ENCODE results near the gene DIS3L. TPM values are rescaled to one million over a fixed set of nuclear protein-coding genes. Genes with fewer than 3 reads are reported as not detected.
"Not testable (repeated sequence)": the region's sequence is repeated elsewhere in the genome, so short reads cannot be mapped to it uniquely, and the experiment has no call there.

The DIS3L gene
- total RNA-seq (2014; rRNA removed; shearing (Covaris generic); ENCODE audit: low replicate concordance): 23.4 and 35.9 TPM in 2 replicates

- Histone ChIP-seq H3K9me3 (no peaks in the 10 kb centered on the region), H3K27me3 (no peaks in the 10 kb centered on the region), H3K36me3 (peaks cover 11% of the 10 kb centered on the region), H3K4me3 (peak within 1 kb of the TSS; percentile 62)
- DNase-seq: peak; percentile 71
These were observed at the start of gene DIS3L for GRCh38 chr15:66293419-66294156. TSS of gene DIS3L (plus strand) at chr15:66293568. CDS start at chr15:66293597, 29 bp downstream.

GRCh38 chr15:66245832-66246231, 47.5 kb upstream of the DIS3L start:
- not testable (repeated sequence) for H3K4me3 ChIP-seq, DNase-seq, H3K36me3 ChIP-seq, H3K27me3 ChIP-seq, H3K9me3 ChIP-seq

DNA sequence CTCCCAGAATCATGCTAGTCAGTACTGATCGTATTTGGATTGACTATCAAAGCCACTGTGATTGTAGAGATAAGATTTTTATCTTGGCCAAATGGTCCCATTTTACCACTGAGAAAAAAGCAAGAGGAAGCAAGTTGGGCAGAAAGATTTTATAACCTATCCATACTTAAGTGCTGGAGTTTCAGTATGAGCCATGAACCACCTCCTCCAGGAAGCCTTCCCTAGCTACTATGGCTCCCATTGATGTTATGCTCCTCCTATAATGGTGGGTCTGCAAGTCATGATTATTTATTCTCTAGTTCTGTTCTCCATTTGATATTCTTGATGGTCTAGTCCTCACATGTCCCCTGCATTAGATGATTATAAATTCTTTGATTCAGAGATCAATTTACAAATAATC, 46.4 kb upstream of the DIS3L start:
- DNase-seq: no peak
- no peaks in the 10 kb centered on the region for H3K36me3 ChIP-seq
- no peak overlapping the region for H3K4me3 ChIP-seq
- H3K27me3 ChIP-seq: no peaks in the 10 kb centered on the region
- no peaks in the 10 kb centered on the region for H3K9me3 ChIP-seq

GRCh38 chr15:66249605-66250174, 43.7 kb upstream of the DIS3L start:
- no peaks in the 10 kb centered on the region for H3K36me3 ChIP-seq
- DNase-seq: no peak
- peaks cover 8% of the 10 kb centered on the region for H3K27me3 ChIP-seq
- no peak overlapping the region for H3K4me3 ChIP-seq
- no peaks in the 10 kb centered on the region for H3K9me3 ChIP-seq

DNA sequence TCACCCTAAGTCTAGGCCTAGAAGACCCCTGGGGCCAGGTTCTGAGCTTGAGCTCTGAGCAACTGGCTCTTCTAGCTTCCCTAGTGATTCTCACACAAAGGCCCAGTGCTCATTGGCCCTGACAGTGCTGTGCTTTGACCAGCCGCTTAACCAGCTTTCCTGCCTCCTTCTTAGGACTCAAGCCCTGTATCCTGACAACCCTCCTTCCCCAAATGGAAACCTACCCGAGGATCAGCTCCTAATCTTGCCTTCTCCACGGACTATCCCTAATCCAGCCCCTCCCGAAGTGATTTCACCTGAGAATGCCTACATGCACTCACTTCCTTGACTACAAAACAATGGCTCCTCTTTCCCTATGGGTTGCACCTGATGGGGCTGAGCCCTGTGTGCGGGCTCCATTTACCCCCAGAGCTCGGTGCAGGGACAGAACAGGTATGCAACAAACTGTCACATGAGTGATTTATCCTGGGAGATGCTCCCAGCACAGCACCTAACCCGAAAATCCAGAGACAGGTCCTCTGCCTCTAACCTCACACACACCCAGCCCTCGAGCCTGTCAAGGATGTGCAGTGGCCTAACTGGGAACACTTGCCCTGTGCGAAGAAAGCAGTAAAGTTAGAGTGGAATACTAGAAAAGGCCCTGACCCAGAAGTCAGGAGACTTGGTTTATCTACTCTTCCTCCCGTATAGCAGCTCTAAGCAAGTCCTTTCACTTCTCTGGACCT, 42.1 kb upstream of the DIS3L start:
- peaks cover 17% of the 10 kb centered on the region for H3K27me3 ChIP-seq
- no peak overlapping the region for H3K4me3 ChIP-seq
- no peak for DNase-seq
- no peaks in the 10 kb centered on the region for H3K36me3 ChIP-seq
- no peaks in the 10 kb centered on the region for H3K9me3 ChIP-seq

GRCh38 chr15:66251790-66252684, 41.3 kb upstream of the DIS3L start:
- no peaks in the 10 kb centered on the region for H3K9me3 ChIP-seq
- peak; percentile 61 for DNase-seq
- H3K36me3 ChIP-seq: no peaks in the 10 kb centered on the region
- H3K4me3 ChIP-seq: peak overlapping the region; percentile 42
- H3K27me3 ChIP-seq: peaks cover 21% of the 10 kb centered on the region

- Histone ChIP-seq H3K4me3 (peak overlapping the region; percentile 42), H3K27me3 (peaks cover 21% of the 10 kb centered on the region), H3K9me3 (no peaks in the 10 kb centered on the region), H3K36me3 (no peaks in the 10 kb centered on the region)
- DNase-seq: peak; percentile 23
These were observed 40.5 kb upstream of the DIS3L start for GRCh38 chr15:66252685-66253417.

DNA sequence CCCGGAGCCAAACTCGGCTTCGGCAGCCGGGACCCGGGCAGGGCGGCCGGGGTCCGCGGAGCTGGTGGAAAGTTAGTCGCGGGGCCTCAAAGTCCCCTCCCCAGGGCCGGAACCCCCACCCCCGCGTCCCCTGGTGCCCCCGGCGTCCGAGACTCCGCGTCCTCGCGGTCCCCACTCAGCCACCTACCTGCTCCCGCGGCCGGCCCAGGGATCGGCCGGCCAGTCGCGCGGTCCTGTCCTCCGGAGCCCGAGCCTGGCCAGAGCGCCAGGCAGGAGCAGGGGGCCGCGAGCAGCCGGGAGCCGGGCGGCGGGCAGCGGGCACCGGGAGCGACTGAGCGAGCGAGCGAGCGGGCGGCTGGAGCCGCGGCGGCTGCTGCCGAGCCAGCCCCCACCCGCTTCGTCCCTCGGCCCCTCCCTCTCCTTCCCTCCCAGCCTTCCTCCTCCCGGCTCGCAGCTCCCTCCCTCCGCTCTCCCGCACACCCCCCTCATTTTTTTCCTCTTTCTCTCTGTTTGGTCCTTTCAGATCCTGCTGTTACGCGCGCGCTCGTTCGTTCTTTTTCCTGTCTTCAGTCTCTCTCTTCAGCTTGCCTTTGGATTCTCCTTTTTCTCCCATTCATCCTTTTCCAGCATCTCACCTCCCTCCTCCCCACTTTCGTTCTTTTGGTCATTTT, 39.8 kb upstream of the DIS3L start, which contains the start of gene MEGF11:
Gene MEGF11, minus strand, starts transcription at position 333 of the 671 bp plus-strand sequence. CDS start 125,347 bp downstream, outside the sequence.
- peak; percentile 60 for DNase-seq
- no peaks in the 10 kb centered on the region for H3K9me3 ChIP-seq
- peak within 1 kb of the TSS; percentile 42 for H3K4me3 ChIP-seq
- peaks cover 21% of the 10 kb centered on the region for H3K27me3 ChIP-seq
- H3K36me3 ChIP-seq: no peaks in the 10 kb centered on the region

- no peak for DNase-seq
- Histone ChIP-seq H3K36me3 (no peaks in the 10 kb centered on the region), H3K27me3 (peaks cover 21% of the 10 kb centered on the region), H3K9me3 (no peaks in the 10 kb centered on the region), H3K4me3 (peak overlapping the region; percentile 42)
These were observed 39.0 kb upstream of the DIS3L start for GRCh38 chr15:66254089-66254950.

GRCh38 chr15:66254951-66255676, 38.3 kb upstream of the DIS3L start:
- H3K9me3 ChIP-seq: no peaks in the 10 kb centered on the region
- no peaks in the 10 kb centered on the region for H3K36me3 ChIP-seq
- DNase-seq: no peak
- H3K27me3 ChIP-seq: peaks cover 21% of the 10 kb centered on the region
- no peak overlapping the region for H3K4me3 ChIP-seq

GRCh38 chr15:66256692-66257091, 36.7 kb upstream of the DIS3L start:
- Histone ChIP-seq H3K9me3 (no peaks in the 10 kb centered on the region), H3K27me3 (peaks cover 21% of the 10 kb centered on the region), H3K4me3 (no peak overlapping the region), H3K36me3 (no peaks in the 10 kb centered on the region)
- DNase-seq: no peak

GRCh38 chr15:66261056-66261455, 32.3 kb upstream of the DIS3L start:
- Histone ChIP-seq H3K9me3 (0 out of 2 replicates have a peak, but pooled peaks cover 4% of the 10 kb centered on the region), H3K36me3 (no peaks in the 10 kb centered on the region), H3K27me3 (peaks cover 4% of the 10 kb centered on the region), H3K4me3 (no peak overlapping the region)
- no peak for DNase-seq

GRCh38 chr15:66262837-66263236, 30.5 kb upstream of the DIS3L start:
- not testable (repeated sequence) for H3K36me3 ChIP-seq, DNase-seq, H3K9me3 ChIP-seq, H3K4me3 ChIP-seq, H3K27me3 ChIP-seq
